Daoy (cell line): ENCODE results near the gene SPRYD3. TPM values are rescaled to one million over a fixed set of nuclear protein-coding genes. Genes with fewer than 3 reads are reported as not detected.

Experiments
- DNase-seq: peaks from one replicate; pipeline ENCODE4 v3.0.0-alpha.2; 2015; ENCODE audit warnings: low read depth
- total RNA-seq: library from RNA; depleted of rRNA; stranded (reverse); fragments of >200 nt; shearing (Covaris generic); gene quantifications from 2 replicates; pipeline ENCODE4 v1.2.3, GENCODE V29; 2014

Gene SPRYD3
- total RNA-seq, 1 experiment from 2014 or later = 23.8 TPM

DNA sequence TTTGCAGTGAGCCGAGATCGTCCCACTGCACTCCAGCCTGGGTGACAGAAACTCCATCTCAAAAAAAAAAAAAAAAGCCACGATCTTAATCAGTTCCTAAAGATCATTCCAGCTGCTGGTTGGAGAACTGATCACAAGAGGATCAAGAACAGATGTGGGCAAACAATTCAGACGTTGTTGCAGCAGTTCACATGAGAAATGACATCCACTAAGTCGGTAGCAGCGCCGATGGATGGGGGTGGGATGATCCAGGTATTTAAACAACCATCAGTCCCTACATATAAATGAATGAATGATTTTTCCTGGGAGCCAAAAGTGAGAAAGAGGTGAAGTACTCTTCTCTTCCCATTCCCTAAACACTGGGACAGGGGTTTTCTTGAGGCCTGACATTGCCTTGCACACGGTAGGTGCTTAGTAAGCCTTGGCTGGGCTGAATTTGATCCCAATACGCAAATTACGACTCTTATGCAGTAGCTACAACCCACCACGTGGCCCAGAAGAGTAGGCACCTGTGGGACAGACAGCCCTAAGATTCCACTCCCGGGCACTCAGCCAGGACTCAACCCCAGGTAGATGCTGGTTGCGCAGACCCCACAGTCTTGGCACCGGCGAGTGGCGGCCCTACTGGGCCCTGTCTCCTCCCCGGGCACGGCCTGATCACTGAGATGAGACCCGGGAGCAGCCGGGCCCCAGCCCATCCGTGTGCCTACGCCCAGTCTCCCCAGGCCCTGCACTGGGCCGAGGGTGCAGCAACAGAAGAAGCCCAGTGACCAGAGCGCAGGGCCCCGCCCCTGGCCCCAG, 565 bp downstream of the SPRYD3 start:
- no peak for DNase-seq

DNA sequence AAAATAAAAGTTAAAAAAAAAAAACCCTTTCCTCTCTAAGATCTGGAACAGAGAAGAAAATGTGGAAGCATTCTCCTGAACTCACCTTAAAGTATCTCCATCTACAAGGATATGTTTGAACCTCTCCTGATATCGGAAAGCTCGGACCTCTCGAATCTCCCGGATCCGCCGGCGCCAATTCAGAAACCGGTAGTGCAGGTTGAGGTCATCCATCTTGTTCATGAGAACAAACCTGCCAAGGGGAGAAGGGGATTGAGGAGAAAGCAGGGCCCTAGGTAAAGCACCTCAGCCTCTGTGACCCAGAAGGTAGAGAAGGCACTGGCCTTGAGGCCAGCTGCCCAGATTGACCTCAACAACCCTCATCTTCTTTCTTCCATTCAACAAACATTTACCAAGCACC, 2.2 kb downstream of the SPRYD3 start:
- DNase-seq = no peak

DNA sequence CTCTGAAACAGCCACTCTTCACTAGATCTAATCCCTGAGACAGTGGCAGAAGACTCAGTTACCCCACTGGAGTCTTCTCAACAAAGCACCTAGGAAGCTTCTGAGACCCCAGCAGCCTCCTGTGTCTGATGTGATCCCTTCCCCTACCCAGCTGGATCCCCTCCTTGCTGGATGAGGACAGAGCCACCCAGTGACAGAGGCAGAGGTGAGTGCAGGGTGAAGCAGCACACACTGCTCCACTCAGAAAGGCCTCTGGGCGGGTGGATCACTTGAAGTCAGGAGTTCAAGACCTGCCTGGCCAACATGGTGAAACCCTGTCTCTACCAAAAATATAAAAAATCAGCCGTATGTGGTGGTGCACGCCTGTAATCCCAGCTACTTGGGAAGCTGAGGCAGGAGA, 2.7 kb downstream of the SPRYD3 start:
- DNase-seq = no peak

DNA sequence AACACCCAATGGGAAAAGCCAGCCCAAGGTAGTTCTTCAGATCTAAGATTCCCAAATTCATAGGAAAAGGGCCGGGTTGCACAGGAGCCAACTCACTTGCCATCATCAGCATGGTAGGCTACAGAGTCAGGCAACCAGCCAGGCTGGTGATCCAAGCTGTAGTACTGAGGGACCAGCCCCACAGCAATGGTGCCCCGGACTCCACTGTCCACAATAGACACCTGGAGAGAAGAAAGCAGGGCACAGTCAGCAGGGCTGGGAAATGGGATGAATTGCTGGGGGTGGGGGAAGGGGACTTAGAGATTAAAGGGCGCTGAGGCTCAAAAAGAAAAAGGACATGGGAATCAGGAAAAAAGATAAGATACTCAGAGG, 4.2 kb downstream of the SPRYD3 start:
- DNase-seq = no peak

DNA sequence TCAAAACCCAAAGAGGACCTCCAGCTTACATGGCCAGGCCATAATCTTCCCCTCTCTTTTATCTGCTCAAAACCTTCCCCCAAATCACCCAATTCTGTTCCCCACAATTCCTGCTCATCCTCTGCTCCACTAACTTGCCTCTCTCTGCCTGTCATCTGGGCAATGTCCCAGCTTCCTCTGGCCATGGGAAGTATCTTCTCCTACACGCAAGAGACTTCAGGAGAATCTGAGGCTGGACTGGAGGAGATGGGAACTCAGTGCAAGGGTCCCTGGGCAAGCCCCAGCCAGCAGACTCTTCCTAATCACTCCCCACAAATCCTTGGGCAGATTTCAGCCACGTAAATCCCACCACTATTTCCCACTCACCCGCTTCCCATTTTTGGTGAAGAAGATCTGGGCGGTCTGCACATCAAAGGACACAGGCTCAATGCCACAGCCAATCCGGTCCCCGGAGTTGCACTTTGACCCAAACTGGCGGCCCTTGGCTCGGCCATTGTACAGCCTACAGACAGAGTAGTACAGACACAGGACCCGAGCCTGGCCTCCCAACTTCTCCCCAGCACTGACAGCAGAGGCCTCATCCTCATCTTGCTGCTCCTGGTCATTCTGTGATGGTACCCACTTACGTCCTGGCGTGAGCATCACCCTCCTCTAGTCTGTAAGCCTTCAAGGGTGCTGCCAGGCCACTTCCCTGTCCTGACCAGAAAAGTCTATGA, 4.7 kb downstream of the SPRYD3 start:
- DNase-seq = no peak

DNA sequence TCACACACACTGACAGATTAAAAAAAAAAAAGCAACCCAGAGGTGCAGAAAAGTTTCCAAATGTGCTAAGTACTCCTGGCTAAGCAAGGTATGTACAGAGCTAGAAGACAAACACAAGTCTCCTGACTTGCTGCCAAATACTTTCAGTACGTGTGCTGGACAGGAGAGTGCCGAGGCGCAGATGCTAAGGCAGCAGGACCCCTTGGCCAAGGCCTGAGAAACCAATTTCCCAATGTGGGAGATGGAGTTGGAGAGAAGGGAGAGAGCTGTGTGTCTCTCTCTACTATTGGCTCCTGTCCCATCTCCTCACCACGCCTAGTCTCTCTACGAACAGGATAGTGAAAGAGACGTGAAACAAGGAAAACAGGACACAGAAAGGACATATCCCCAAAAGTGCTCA, 5.3 kb downstream of the SPRYD3 start:
- DNase-seq = no peak

DNA sequence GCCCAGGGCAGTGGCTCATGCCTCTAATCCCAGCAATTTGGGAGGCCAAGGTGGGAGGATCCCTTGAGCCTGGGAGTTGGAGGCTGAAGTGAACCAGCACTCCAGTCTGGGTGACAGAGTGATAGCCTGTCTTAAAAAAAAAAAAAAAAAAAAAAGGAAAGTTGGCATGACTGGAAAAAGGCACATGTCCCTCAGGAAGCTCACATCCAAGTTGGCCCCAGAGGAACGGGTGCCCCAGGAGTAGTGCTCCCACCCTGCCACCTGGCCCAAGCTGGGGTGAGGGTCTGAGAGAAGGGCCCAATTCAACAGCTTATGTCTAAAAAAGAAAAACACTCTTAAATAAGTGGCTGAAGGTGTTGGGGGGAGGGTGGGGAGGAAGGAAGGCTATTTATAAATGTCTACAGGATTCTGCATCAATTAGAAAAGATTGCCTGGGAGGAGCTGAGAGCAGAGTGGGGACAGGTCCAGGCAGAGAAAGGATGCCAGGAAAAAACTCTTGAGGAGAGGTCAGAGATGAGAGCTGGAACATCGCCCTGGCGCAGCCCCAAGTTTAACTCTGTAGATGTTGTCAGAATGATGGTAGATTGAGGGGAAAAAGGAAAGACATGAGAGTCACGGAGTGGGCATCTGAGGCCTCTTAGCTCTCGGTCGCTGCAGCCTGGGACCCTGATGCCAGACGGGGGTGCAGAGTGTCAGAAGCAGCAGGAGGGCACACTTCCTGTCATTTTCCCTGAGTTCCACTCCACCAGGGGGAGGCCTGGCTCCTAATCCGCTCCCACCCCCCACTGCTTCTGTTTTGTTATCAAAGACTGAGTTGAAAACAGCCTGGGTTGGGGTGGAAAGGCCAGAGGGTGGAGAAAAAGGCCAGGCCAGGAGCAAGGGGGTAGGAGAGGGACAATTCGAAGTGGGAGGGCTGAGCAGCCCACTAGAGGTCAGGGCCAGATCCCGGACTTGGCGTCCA, 7.3 kb downstream of the SPRYD3 start:
- no peak for DNase-seq

DNA sequence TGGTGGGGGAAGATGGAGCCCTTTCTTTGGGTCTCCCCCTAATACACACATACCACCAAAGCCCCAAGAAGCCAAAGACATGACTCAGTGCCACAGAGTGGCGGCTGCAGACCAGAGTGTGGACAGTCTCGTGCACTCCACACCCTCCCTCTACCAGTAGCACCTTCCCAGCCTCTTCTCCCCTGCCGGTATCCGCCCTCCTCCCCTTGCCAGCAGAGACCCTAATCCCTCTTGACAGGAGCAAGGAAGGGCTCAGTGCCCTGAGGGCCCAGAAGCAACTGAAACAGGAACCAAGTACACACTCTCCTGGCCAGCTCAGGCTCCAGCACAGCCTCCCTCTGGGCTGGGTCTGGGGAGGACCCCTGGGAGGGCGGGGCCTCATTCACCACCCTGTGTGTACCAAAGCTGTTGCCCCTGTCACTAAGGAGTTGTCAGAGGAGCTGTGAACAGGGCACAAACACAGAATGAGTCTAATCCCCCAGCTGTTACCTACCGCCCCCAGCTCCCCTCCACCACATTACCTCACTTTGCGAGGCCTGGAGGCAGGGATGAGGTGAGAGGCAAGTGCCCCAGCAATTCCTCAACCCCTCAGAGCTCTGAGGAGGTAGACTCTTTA, 8.2 kb downstream of the SPRYD3 start:
- DNase-seq = no peak

DNA sequence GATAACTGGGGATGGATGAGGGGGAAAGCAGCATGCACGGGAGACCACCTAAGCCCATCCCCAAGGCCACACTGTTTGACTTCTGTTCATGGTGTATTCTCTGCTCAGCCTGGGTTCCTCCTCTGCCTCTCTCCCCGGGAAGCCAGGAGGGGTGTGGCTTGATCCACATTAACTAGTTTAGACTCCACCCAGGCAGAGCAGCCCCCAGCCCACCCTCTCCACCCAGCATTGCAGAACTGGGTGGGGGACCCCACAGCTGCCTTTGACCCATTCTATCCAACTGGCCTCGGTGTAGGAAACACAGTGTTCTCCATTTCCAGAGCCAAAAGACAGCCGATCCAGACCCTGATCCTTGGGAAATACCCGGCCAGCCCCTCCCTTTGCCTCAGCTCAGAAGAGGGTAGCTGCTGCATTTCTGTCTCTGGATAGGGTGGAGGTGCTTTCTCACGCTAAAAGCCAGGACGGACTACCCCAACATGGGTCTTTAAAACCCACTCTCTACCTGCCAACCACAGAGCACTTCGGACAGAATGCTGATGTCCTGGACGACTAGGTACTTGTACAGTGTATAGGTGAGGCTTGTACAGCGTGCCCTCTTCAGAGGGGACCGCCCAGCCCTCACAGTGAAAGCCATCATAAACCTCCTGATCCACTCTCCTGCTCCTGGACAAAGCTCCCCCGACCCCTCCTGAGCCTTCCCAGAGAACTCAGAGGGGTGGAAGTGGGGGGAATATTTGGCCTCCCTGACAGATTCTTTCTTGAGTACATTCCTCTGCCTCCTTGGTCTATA, 9.4 kb downstream of the SPRYD3 start:
- DNase-seq = no peak

DNA sequence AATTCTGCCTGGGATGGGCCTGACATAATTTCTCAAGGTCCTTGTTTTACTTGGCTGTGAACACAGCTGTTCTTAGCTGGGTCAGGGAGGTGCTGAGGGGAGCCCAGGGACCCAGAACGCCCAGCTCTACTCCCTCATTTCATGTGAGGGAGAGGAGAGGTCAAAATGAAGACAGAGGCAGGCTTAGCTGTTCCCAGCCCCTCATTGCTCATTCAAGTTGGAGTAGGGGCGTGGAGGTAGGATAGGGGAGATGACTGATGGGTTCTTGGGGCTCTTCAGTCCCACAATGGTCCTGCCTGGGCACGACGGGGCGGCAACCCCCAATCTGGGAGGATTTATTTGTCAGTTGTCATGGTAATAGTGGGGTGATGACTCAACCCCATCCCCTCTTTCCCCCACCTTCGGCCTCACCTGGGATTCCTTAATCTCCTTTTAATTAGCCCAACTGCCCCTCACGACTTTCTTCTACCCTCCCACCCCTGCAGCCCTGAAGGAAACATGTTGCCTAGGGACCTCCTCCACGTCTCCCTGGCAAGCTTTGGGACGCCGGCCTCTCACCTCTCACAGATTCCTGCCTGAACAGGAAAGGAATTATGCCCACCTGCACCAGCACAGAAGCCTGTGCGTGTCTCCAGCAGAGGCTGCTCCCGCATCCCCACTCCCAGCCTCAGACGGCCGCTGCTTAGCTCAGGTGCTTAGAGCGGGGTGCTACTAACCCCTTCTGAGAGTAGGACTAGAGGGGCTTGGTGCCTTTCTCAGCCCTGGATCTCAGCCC, 10.2 kb downstream of the SPRYD3 start:
- DNase-seq = no peak

DNA sequence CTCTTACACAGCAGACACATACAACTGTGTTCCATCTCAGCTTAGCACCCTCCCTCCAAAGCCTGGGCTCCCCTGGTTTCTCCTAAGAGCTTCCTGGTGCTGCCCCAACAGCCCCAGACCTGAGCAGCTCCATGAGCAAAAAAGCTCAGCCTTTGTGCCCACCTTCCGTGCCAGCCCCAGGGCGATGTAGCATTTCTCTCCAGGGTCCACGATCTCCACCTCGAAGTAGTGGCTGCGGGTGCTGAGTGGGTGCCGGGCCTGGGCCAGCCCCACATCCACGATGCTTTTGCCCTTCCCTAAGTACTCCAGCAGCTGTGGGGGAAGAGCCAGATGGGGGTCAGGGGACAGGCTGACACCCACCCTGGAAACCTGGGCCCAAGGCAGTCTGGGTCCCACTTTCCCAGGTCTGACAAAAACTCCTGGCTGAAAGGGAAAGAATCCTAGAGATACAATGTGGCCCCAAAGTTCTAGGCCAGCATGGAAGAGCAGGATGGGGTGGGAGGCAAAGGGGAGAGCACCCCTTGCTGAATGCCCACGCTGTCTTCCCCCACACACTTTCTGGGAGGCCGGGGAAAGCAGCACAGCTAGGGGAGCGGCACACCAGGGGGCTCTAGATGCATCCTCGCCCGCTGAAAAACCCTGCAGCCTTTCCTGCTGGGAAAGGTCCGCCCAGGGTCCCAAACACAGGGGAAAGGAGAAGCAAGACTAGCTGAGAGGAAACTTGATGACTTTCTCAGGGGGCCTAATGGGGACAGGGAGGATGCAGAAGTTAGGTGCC, 11.0 kb downstream of the SPRYD3 start:
- no peak for DNase-seq

DNA sequence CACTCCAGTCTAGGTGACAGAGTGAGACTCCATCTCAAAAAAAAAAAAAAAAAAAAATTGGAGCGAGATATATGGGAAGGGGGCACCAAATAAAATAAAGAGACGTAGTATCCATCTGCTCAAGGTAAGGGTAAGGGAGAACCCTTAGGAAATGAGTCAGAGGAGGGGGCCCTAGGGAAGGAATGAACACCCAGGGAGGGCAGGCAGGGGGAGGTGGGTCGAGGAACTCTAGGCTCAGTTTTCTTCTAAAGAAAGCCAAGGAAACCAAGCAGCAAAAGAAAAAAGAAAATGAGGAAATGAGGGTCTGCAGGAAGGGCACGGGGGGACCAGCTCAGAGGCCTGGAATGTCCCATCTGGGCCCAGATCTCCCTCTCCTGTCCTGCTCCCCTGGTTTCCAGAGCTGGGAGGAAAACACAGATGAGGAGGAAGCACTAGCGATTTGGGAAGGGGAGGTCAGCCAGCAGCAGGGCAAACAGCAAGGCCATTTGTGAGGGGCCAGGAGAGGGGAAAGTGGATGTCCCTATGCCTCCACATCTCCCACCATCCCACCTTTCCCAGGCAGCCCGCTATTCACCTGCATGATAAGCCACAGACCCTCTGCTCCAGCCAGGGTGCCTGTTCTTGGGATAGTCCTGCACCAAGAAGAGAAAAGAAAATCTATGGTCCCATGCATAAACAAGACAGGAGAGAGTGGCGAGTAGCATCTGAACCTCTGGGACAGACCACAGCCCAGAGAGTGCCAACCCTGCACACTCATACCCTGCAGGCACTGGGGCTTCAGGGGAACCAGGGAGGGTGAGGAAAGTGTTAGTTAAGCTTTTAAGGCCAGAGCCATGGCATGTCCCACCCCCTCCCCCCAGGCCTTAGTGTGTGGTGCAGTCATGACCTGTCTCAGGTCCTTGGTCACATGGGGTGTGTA, 11.9 kb downstream of the SPRYD3 start:
- no peak for DNase-seq

DNA sequence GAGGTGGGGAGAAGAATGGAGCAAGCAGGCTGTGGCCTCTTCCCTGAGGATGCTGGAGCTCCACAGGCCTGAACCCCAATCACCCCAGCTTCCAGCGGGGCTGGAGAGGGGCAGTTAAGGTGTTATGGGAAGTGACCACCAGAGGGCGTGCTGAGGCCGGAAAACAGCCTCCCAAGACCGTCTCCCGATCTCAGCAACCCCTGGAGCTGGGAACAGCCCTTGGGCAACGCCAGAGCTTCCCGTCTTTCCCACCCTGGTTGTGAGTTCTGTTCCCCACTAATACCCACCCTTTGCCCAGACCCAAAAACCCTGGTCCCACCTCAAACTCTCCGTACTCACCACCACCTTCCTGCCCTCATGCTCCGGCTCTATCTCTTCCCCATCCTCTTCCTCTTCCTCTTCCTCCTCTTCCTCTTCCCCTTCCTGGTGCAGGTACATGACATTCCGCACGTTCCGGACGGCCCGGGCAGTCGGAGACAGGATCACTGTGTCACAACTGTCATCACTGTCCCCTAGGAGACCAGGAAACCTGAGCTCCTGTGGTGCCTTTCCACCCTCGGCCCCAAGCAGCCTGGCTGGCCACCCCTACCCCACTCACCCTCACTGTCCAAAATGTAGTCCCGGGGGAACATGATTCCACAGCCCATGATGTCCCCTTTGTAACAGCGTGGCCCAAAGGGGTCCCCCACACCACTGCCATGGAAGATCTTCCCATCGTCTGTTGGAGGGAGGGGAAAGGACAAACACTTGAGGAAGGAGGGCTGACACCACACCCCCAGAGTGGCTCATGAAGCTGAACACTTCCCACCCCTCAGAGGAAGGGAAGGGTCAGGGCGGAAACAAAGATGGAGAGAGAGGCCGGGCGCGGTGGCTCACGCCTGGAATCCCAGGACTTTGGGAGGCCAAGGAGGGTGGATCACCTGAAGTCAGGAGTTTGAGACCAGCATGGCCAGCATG, 12.9 kb downstream of the SPRYD3 start:
- peak; percentile 88 for DNase-seq

DNA sequence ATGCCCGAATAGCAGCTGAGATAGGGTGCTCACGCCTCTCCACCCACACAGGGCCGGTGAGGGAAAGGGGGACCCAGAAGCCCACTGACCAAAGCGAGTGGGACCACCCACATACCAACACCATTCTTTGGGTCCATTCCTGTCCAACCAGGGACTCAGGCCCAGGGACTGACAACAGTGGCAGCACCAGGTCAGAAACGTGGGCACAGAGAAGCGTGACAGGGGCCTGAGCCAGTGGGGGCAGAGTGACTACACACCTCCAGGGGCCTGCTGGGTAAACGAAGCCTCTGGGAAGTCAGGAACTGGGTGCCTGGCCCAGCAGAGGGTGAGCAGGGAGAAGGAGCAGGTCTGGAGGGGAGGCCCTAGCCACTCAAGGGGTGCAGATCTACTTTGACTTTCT, 13.7 kb downstream of the SPRYD3 start:
- DNase-seq = no peak

DNA sequence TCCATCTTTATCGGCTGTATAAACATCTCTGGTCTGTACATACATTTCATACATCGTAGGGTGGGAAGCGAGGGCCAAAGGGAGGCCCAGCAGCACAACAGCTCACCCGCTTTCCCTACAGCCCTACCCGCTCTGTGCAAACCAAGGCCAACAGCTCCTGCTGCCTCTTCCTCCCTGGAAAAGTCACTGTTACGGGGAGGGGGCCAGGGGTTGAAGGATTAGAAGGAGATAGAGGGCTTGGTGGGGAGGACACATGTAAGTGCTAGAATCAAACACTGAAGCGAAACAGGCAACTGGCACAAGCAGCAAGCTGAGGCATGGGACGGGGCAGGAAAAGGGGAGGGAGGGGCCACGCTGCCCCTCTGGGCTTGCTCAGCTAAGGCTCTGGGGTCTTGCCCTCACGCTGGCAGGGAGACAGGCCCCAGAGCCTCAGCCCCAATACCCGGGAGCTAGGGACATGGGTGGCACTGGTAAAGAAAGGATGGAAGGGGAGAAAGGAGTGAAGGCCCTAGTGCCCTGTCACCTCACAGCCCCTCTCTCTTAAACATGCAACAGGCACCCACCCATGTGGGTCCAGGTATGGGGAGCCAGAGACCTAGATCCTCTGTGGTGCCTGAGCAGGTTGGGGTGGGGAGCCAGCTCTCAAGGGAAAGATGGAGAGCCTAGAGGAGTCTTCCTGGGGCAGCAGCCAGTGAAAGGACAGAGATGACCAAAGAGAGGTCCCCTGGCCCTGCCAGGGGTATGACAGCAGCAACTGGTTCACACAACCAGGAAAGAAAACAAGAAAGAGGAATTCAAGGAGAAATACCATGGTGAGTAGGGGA, 14.4 kb downstream of the SPRYD3 start:
- no peak for DNase-seq
